HepG2 (cell line): Measurements from ENCODE around the gene MBD3. TPM values are rescaled to one million over a fixed set of nuclear protein-coding genes. Genes with fewer than 3 reads are reported as not detected.

Experiments used
- ARID3A ChIP-seq: IDR thresholded peaks from 2 replicates; pipeline ENCODE4 v1.6.1; 2012; ENCODE audit warnings: low read depth, low read length, improper control_type of control experiment
- E2F2 ChIP-seq: sonication (generic); formaldehyde crosslinking; IDR thresholded peaks from 2 replicates; pipeline ENCODE4 v1.4.0; 2020; ENCODE audit warnings: missing genetic modification reagents, borderline replicate concordance
- FOXP4 ChIP-seq: sonication (generic); formaldehyde crosslinking; IDR thresholded peaks from 2 replicates; pipeline ENCODE4 v1.4.0; 2020; ENCODE audit warnings: missing genetic modification reagents
- NR2F2 ChIP-seq: IDR thresholded peaks from 2 replicates; pipeline ENCODE4 v1.6.1; 2012; ENCODE audit warnings: low read depth, inconsistent platforms, borderline replicate concordance
- PITX1 ChIP-seq: sonication (generic); formaldehyde crosslinking; IDR thresholded peaks from 2 replicates; pipeline ENCODE4 v1.5.1; 2020; ENCODE audit warnings: mild to moderate bottlenecking, missing genetic modification reagents
- STAT5B ChIP-seq: sonication (generic); formaldehyde crosslinking; IDR thresholded peaks from 2 replicates; pipeline ENCODE4 v1.4.0; 2020; ENCODE audit warnings: missing genetic modification reagents
- TEF ChIP-seq: sonication (generic); formaldehyde crosslinking; IDR thresholded peaks from 2 replicates; pipeline ENCODE4 v1.5.0; 2020; ENCODE audit warnings: missing genetic modification reagents
- U2AF1 ChIP-seq: fragments of 200-400 bp; formaldehyde crosslinking; optimal IDR thresholded peaks from 2 replicates; pipeline ENCODE3; 2017; ENCODE audit warnings: mild to moderate bottlenecking, low read depth, low read length
- ZBTB14 ChIP-seq: sonication (generic); formaldehyde crosslinking; IDR thresholded peaks from 2 replicates; pipeline ENCODE4 v1.4.0; 2020; ENCODE audit warnings: missing genetic modification reagents
- ZBTB21 ChIP-seq: sonication (generic); formaldehyde crosslinking; IDR thresholded peaks from 2 replicates; pipeline ENCODE4 v1.4.0; 2020; ENCODE audit warnings: missing genetic modification reagents
- ZBTB44 ChIP-seq: sonication (generic); formaldehyde crosslinking; IDR thresholded peaks from 2 replicates; pipeline ENCODE4 v1.4.0; 2020; ENCODE audit warnings: missing genetic modification reagents
- ZNF121 ChIP-seq: sonication (generic); formaldehyde crosslinking; IDR thresholded peaks from 2 replicates; pipeline ENCODE4 v1.5.0; 2020; ENCODE audit warnings: mild to moderate bottlenecking, missing genetic modification reagents
- ZNF354B ChIP-seq: sonication (generic); formaldehyde crosslinking; IDR thresholded peaks from 2 replicates; pipeline ENCODE4 v1.8.0; 2022; ENCODE audit warnings: mild to moderate bottlenecking, missing genetic modification reagents
- ZNF546 ChIP-seq: sonication (generic); formaldehyde crosslinking; conservative IDR thresholded peaks from 2 replicates; pipeline ENCODE4 v1.8.1; 2023; ENCODE audit warnings: mild to moderate bottlenecking, missing genetic modification reagents
- ZNF597 ChIP-seq: sonication (generic); formaldehyde crosslinking; IDR thresholded peaks from 2 replicates; pipeline ENCODE4 v1.5.0; 2020; ENCODE audit warnings: missing genetic modification reagents
- ZNF704 ChIP-seq: sonication (generic); formaldehyde crosslinking; IDR thresholded peaks from 2 replicates; pipeline ENCODE4 v1.8.1; 2023; ENCODE audit warnings: mild to moderate bottlenecking, inconsistent platforms, moderate library complexity, missing genetic modification reagents, borderline replicate concordance
- ZNF850 ChIP-seq: sonication (generic); formaldehyde crosslinking; conservative IDR thresholded peaks from 2 replicates; pipeline ENCODE4 v1.9.0; 2021; ENCODE audit warnings: mild to moderate bottlenecking, missing genetic modification reagents
- ZSCAN22 ChIP-seq: sonication (generic); formaldehyde crosslinking; IDR thresholded peaks from 2 replicates; pipeline ENCODE4 v1.4.0; 2020; ENCODE audit warnings: mild to moderate bottlenecking, missing genetic modification reagents
- polyA plus RNA-seq, 8 experiments: library from polyadenylated mRNA; depleted of rRNA in 3 of 8; stranded (reverse) in 7 of 8; unstranded in 1 of 8; fragments of >200 nt; fragmentation: Illumina TruSeq in 4 of 8; extraction: Trizol in 4 of 8; gene quantifications; 2 replicates each; pipeline versions ENCODE4 v1.2.1 to v1.2.3, GENCODE V29; 2011 to 2016; ENCODE audit warnings: low read depth in 4 of 8, missing spikeins in 1 of 8, mixed read lengths in 1 of 8; ENCODE audit not compliant: insufficient read depth in 1 of 8
- total RNA-seq, 5 experiments: library from RNA; depleted of rRNA; stranded (reverse); fragments of >200 nt; fragmentation: Illumina TruSeq; extraction: Trizol; gene quantifications; 2 replicates each; pipeline ENCODE4 v1.2.3, GENCODE V29; 2016; ENCODE audit warnings: low read depth in 1 of 5

Gene MBD3
- total and polyA plus RNA-seq, 2 of the 13 experiments (the other 11 are each of a cell fraction or from before 2014, with no cell fraction given), result 21.2 to 76.9 TPM

- TF ChIP-seq ZNF850 (no peak), NR2F2 (no peak), U2AF1 (no peak), ZNF354B (CRISPR knock-in tag) (no peak), ZNF704 (CRISPR knock-in tag) (no peak), ZNF546 (CRISPR knock-in tag) (no peak), ZBTB21 (CRISPR knock-in tag) (no peak), ZBTB14 (0 out of 2 replicates have a peak, but pooled peaks have one; percentile 29), ZBTB44 (CRISPR knock-in tag) (no peak), STAT5B (no peak), PITX1 (CRISPR knock-in tag) (0 out of 2 replicates have a peak, but pooled peaks have one; percentile 29), E2F2 (CRISPR knock-in tag) (no peak), TEF (no peak), ZNF597 (CRISPR knock-in tag) (no peak), ZSCAN22 (CRISPR knock-in tag) (no peak), ZNF121 (CRISPR knock-in tag) (no peak), ARID3A (no peak), FOXP4 (no peak)
These were observed 1.8 kb downstream of the MBD3 start (continued) for GRCh38 chr19:1590641-1591397.
